ENCODE results near the gene IL1R1.

IL1R1 gene

GRCh38 chr2:102109016-102109415 is 33.5 kb upstream of the IL1R1 start:
- ATAC-seq (ENCODE audit: low read depth) (no peak), DNase-seq (ENCODE audit: low spot score) (no peak)
- TF ChIP-seq CTCF (IDR thresholded peaks at IDR 0.05; ENCODE audit: poor library complexity, severe bottlenecking) = no peak
- H3K4me3 ChIP-seq (ENCODE audit: severe bottlenecking) = no peak overlapping the region
- peaks cover 9% of the 10 kb centered on the region for H3K4me1 ChIP-seq (ENCODE audit: insufficient read depth, poor library complexity, severe bottlenecking)
- no peak overlapping the region for H3K27ac ChIP-seq (ENCODE audit: poor library complexity, severe bottlenecking)
- H3K9me3 ChIP-seq (ENCODE audit: severe bottlenecking) = no peaks in the 10 kb centered on the region
- H3K36me3 ChIP-seq (ENCODE audit: low read depth) = no peaks in the 10 kb centered on the region
- no peaks in the 10 kb centered on the region for H3K27me3 ChIP-seq (ENCODE audit: insufficient read depth, poor library complexity, severe bottlenecking)

- DNase-seq (ENCODE audit: low spot score) = no peak
- no peak for ATAC-seq (ENCODE audit: low read depth)
- Histone ChIP-seq H3K27me3 (ENCODE audit: insufficient read depth, poor library complexity, severe bottlenecking) (no peaks in the 10 kb centered on the region), H3K4me3 (ENCODE audit: severe bottlenecking) (no peak overlapping the region), H3K9me3 (ENCODE audit: severe bottlenecking) (no peaks in the 10 kb centered on the region), H3K27ac (ENCODE audit: poor library complexity, severe bottlenecking) (no peak overlapping the region), H3K36me3 (ENCODE audit: low read depth) (no peaks in the 10 kb centered on the region), H3K4me1 (ENCODE audit: insufficient read depth, poor library complexity, severe bottlenecking) (no peaks in the 10 kb centered on the region)
- TF ChIP-seq CTCF (IDR thresholded peaks at IDR 0.05; ENCODE audit: poor library complexity, severe bottlenecking) = no peak
Observed at GRCh38 chr2:102110171-102110570, 32.4 kb upstream of the IL1R1 start.

- H3K27ac ChIP-seq (ENCODE audit: poor library complexity, severe bottlenecking) = no peak overlapping the region
- no peak overlapping the region for H3K4me3 ChIP-seq (ENCODE audit: severe bottlenecking)
- no peak for TF ChIP-seq CTCF (IDR thresholded peaks at IDR 0.05; ENCODE audit: poor library complexity, severe bottlenecking)
- DNase-seq (ENCODE audit: low spot score) (no peak), ATAC-seq (ENCODE audit: low read depth) (no peak)
- no peaks in the 10 kb centered on the region for H3K9me3 ChIP-seq (ENCODE audit: severe bottlenecking)
- H3K27me3 ChIP-seq (ENCODE audit: insufficient read depth, poor library complexity, severe bottlenecking) = no peaks in the 10 kb centered on the region
- H3K4me1 ChIP-seq (ENCODE audit: insufficient read depth, poor library complexity, severe bottlenecking) = no peaks in the 10 kb centered on the region
- H3K36me3 ChIP-seq (ENCODE audit: low read depth) = no peaks in the 10 kb centered on the region
Observed at GRCh38 chr2:102110596-102111334, 31.8 kb upstream of the IL1R1 start.

- H3K4me1 ChIP-seq (ENCODE audit: insufficient read depth, poor library complexity, severe bottlenecking) = no peaks in the 10 kb centered on the region
- ATAC-seq (ENCODE audit: low read depth) (no peak), DNase-seq (ENCODE audit: low spot score) (no peak)
Observed at GRCh38 chr2:102111823-102112222, 30.7 kb upstream of the IL1R1 start.

More at GRCh38 chr2:102111823-102112222, 30.7 kb upstream of the IL1R1 start:
- Histone ChIP-seq H3K9me3 (ENCODE audit: severe bottlenecking) (no peaks in the 10 kb centered on the region), H3K27me3 (ENCODE audit: insufficient read depth, poor library complexity, severe bottlenecking) (no peaks in the 10 kb centered on the region), H3K4me3 (ENCODE audit: severe bottlenecking) (no peak overlapping the region), H3K36me3 (ENCODE audit: low read depth) (no peaks in the 10 kb centered on the region), H3K27ac (ENCODE audit: poor library complexity, severe bottlenecking) (no peak overlapping the region)
- TF ChIP-seq CTCF (IDR thresholded peaks at IDR 0.05; ENCODE audit: poor library complexity, severe bottlenecking) = no peak
